GM21825 (cell line): ENCODE data around the gene PSMC3IP.
A peak's percentile ranks its signal among the peaks of the same experiment; 100 is the strongest.
"Not testable (repeated sequence)": the region's sequence is repeated elsewhere in the genome, so short reads cannot be mapped to it uniquely, and the experiment has no call there.

Experiments
- ATAC-seq: cut with Tn5 transposase; IDR thresholded peaks from one replicate; pipeline ENCODE4 v1.9.1; 2021; ENCODE audit warnings: mild to moderate bottlenecking, moderate library complexity; ENCODE audit not compliant: unreplicated experiment

PSMC3IP gene

DNA sequence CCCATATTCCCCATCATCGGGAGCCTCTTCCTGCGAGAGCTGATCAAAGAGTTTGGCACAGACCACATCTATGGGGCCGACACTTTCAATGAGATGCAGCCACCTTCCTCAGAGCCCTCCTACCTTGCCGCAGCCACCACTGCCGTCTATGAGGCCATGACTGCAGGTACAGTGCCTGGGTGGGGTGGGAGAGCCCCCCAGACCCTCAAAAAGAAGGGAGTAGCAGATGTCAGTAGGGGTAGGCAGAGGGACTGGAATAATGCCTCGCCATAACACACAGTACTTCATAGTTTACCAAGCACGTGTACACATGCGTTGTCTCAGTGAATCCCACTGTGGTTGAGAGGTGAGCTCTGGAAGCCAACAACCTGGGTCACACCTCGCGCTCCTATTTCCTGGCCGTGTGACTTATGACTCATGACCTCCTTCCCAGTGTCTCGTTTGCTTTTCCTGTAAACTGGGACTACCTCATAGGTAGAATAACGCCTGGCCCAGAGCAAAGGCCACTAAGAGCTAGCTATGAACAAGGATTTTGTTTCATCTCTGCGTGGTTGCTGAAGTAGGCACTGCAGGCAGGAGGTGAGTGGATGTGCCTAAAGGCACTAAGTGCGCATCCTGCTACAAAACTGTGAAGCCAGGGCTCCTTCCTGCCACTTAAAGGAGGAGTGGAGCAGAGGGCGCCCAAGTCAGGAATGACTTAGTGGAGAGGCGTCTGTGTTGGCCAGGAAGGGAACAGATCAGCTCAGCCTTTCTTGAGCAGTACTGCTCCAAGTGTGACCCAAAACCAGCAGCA lies 36.3 kb downstream of the PSMC3IP start:
- no peak for ATAC-seq

DNA sequence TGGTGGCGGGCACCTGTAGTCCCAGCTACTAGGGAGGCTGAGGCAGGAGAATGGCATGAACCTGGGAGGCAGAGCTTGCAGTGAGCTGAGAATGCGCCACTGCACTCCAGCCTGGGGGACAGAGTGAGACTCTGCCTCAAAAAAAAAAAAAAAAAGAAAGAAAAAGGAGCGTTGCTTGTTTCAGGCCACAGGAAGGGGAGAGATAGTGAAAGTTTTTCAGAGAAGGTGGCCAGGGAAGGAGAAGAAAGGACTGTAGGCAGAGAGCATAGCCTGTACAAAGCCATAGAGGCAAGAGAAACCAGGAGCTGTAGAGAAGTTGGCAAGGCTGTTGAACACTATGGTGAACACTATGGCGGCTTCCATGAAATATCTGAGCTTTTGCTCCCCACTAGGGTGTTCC lies 37.0 kb downstream of the PSMC3IP start:
- ATAC-seq: not testable (repeated sequence)

DNA sequence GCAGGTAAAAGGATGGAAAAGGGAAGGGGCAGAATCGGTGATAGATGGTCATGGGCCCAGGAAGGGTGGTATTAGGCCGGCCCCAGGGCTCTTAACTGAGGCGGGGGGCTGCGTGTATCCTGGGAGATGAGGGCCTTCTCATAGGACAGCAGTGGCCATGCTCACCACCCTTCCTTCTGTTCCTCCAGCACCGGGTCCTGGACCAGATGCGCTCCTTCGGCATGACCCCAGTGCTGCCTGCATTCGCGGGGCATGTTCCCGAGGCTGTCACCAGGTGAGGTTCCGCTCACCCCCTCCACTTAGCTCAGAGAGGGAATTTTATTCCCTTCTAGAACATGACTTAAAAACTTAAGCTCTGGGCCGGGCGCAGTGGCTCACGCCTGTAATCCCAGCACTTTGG lies 39.0 kb downstream of the PSMC3IP start:
- no peak for ATAC-seq

DNA sequence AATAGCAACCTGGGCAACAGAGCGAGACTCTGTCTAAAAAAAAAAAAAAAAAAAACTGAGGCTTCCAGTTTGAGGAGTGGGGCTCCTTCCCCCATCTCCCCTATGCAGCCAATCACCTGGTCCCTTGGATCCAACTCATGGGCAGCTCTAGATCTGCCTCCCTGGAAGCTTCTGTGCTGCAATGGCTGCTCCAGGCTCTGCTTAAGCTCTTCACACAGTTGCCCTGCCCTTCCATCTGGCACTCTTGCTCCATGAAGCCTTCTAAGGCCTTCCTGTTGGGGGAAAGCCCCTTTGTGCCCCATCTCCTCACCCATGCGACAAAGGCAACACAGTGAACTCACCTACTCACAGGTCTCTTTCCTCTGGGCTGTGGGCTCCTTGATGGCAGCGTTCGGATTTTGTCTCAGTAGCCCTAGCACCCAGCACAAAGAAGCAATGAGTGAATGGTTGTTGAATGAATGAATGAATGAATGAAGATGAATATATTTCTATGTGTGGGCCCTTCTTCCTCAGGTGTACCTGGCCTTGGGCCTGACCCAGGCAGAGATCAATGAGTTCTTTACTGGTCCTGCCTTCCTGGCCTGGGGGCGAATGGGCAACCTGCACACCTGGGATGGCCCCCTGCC lies 39.6 kb downstream of the PSMC3IP start:
- ATAC-seq: no peak

DNA sequence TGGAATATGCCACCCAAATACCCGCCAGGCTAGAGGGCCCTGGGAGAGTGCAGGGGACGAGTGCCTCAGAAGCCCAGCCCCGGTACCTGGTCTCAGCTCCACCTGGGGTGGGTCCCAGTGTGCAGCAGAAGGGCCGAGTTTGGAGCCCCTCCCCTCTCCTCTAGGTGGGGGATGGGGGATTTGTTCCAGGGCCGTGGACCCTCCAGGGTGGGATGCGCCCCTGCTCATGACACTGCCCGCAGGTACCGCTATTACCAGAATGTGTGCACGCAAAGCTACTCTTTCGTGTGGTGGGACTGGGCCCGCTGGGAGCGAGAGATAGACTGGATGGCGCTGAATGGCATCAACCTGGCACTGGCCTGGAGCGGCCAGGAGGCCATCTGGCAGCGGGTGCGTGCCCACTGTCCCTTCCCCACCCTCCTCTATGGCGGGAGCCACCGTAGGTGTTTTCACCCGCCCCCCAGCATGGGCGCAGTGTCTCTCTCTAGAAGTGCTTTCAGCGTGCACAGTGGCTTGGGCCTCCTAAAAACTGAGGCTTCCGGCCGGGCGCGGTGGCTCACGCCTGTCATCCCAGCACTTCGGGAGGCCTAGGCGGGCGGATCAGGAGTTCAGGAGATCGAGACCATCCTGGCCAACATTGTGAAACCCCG lies 40.2 kb downstream of the PSMC3IP start:
- no peak for ATAC-seq

DNA sequence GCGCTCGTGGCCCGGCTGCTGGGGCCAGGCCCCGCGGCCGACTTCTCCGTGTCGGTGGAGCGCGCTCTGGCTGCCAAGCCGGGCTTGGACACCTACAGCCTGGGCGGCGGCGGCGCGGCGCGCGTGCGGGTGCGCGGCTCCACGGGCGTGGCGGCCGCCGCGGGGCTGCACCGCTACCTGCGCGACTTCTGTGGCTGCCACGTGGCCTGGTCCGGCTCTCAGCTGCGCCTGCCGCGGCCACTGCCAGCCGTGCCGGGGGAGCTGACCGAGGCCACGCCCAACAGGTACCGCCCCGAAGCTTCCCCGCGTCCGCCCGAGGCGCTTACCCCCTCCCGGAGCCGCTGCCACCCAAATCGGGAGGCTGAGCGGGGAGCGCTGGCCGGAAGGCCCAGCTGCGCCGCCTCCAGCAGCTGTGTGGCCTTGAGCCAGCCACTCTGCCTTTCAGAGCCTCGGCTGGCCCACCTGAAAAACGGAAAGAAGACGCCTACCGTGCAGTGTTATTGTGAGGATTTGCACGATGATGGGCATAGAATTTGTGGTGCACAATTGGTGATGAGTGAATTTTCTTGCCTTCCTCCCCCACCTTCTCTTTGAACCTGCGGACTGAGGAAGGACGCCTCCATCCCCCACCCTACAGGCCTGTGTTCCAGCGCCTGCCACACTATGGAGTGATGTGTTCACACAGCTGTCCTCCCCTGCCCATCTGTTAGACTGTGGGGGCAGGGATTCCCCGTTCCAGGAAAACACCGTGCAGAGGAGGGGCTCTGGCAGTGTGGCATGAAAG lies 41.0 kb downstream of the PSMC3IP start:
- ATAC-seq: peak; percentile 59

DNA sequence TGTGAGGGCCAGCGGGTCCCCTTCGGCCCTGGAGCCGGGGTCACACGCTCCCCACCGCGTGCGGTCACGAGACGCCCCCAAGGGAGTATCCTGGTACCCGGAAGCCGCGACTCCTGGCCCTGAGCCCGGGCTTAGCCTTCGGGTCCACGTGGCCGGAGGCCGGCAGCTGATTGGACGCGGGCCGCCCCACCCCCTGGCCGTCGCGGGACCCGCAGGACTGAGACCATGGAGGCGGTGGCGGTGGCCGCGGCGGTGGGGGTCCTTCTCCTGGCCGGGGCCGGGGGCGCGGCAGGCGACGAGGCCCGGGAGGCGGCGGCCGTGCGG lies 41.5 kb downstream of the PSMC3IP start, which contains the start of gene NAGLU:
NAGLU (plus strand) TSS at position 194 of the 324 bp plus-strand sequence; CDS start at position 226, 32 bp downstream.
- peak; percentile 72 for ATAC-seq

DNA sequence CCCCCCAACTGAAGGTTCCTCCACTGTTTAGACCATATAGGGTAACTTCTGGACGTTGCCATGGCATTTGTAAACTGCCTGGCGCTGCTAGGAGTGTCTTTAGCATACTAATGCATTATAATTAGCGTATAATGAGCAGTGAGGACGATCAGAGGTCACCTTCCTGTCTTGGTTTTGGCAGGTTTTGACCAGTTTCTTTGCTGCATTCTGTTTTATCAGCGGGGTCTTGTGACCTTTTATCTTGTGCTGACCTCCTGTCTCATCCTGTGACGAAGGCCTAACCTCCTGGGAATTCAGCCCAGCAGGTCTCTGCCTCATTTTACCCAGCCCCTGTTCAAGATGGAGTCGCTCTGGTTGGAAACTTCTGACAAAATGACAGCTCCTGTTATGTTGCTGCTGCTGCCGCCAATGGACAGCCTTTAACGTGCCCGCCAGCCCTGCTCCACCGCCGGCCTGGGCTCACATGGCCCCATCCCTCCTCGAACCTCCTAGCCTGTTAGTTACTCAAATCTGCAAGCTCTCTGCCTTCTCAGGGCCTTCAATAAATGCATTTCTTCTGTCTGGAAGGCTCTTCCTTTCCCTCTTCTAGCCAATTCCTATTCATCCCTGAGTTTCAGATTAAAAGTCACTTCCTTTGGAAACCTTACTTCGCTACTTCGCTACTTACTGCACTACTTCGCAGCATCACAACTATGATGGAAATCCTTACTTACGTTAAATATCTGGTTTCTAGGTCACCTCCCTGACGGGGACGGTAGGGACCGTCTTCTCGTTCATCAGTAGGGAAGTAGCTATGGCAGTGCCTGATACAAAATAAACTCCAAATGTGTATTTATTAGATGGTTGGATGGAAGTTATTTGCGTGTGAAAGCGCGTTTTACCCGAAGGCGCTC lies 42.1 kb downstream of the PSMC3IP start:
- ATAC-seq: no peak

DNA sequence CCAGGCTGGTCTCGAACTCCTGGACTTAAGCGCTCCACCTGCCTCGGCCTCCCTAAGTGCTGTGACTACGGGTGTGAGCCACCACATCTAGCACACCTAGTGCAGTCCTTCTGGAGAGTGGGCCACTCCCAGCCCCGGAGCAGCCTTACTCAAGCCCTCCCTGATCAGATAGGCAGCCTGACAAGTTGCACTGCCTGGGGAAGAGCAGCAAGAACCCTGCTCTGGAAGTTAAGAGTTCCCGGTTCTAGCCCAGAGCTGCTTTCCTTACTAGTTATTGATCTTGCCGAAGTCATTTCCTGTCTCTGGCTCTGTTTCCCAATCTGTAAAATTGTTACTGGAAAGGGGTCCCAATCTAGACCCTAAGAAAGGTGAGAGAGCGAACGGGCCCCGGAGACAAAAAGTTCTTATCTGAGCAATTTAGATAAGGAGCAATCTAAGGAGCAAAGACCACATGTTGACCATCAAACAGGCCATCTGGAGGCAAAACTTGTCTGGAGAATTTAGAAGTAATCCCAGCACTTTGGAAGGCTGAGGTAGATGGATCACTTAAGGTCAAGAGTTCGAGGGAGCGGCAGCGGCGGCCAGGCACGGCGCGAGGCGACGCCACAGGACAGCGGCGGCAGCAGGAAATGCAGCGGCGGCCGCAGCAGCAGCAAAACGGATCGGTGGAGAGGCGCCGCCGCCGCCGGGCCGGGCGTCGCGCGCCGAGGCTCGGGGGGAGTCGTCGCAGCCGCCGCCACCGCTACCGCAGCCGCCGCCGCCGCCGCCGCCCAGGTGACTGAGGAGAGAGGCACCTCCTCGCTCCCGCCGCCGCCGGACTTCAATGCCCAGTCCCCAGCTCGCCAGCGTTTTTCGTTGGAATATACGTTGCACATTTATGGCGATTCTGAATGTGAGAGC lies 45.8 kb downstream of the PSMC3IP start:
- no peak for ATAC-seq

DNA sequence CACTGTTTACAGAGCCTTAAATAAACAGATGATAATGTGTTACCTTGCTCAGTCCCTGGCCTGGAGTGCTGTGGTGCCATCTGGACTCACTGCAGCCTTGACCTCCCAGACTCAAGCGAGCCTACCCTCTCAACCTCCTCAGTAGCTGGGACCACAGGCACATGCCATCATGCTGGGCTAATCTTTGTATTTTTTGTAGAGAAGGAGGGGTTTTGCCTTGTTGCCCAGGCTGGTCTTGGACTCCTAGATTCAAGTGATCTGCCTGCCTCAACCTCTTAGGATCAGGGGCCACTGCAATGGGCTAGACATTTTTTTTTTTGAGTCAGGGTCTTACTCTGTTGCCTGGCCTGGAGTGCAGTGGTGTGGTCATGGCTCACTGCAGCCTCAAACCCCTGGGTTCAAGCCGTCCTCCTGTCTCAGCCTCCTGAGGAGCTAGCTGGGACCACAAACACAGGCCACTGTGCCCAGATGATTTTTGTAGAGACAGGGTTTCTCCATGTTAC lies 46.5 kb downstream of the PSMC3IP start:
- no peak for ATAC-seq

DNA sequence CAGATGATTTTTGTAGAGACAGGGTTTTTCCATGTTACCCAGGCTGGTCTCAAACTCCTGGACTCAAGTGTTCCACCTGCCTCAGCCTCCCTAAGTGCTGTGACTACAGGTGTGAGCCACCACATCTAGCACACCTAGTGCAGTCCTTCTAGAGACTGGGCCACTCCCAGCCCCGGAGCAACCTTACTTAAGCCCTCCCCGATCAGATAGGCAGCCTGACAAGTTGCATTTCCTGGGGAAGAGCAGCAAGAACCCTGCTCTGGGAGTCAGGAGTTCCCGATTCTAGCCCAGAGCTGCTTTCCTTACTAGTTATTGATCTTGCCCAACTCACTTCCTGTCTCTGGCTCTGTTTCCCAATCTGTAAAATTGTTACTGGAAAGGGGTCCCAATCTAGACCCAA lies 48.5 kb downstream of the PSMC3IP start:
- no peak for ATAC-seq

DNA sequence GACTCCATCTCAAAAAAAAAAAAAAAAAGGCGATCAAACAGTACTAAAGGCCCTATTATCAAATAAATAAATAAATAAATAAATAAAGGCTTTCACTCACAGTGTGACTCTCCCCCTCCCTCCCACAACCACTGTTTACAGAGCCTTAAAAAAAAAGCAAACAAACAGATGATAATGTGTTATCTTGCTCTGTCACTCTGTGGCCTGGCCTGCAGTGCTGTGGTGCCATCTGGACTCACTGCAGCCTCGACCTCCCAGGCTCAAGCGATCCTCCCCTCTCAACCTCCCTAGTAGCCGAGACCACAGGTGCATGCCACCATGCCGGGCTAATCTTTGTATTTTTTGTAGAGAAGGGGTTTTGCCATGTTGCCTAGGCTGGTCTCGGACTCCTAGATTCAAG lies 49.6 kb downstream of the PSMC3IP start:
- ATAC-seq: no peak

DNA sequence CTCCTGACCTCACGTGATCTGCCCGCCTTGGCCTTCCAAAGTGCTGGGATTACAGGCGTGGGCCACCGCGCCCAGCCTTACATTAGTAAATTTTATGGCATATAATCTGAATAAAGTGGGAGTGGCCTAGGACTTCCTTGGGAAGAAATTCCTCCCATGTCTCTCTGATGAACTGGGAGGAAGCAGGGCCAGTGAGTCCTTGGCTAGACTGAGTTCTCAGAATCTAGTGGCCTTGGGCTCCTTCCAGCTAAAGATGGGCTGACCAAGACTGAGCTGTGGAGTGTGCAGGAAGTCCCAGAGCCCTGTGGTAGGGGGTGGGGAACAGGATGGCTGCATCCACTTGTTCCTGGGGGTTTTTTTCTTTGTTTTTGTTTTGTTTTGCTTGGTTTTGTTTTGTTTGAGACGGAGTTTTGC lies 51.5 kb downstream of the PSMC3IP start:
- no peak for ATAC-seq

DNA sequence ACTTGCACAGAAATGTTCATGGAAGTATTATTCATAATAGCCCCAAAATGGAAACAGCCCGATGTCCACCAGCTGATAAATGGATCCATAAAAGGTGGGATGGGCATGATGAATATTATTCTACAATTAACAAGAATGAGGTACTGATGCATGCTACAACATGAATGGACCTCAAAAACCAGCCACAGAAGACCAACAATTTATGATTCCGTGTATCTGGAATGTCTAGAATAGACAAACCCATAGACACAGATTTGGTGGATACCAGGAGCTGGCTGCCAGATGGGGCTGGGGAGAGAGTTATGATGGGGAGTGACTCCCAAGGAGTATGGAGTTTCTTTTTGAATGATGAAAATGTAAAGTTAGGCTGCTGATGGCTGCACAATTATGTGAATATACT lies 52.3 kb downstream of the PSMC3IP start:
- ATAC-seq: no peak

DNA sequence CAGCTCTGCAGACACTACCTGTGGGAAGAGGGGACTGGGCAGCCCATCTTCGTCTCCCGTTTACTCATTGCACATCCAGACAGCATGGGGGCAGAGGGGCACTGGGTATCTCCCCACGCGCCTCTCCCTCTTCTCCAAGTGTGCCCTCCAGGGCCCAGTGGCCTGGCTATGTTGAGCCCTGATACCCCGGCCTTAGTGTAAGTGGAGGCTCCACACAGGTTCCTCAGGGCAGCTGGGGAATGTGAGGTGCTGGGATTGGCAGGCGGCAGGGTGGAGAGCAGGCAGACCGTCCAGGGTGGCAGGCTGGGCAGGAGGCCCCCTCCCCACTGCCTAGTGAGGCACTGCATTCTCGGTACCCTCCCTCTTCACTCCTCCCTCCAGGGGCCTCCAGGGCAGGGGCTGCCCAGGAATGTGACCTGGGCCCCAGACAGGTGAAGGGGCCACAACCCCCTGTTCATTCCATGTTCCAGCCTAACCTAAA lies 54.7 kb downstream of the PSMC3IP start:
- ATAC-seq: no peak
